IMR-90 (cell line): Measurements from ENCODE around the gene ESRRG. TPM values are rescaled to one million over a fixed set of nuclear protein-coding genes. Genes with fewer than 3 reads are reported as not detected.

Experiments used
- ATAC-seq: fragments of 200-7000 bp; cut with Tn5 transposase; 2 replicates; pipeline ENCODE4 v1.9.1; 2020; ENCODE audit warnings: low read depth, mild to moderate bottlenecking, moderate library complexity
- BruUV-seq: library from RNA; stranded (reverse); fragments of 400-500 nt; replicated peaks from 2 replicates; lab custom pipeline; 2021; lab: Mats Ljungman, UMichigan
- CTCF ChIA-PET: fragments of 300-600 bp; formaldehyde crosslinking; extraction: SDS; loops from one replicate; lab custom pipeline; 2021; ENCODE audit warnings: antibody characterized with exemption; lab: Yijun Ruan, JAX
- POLR2A ChIA-PET: fragments of 300-600 bp; sonication (Branson Sonifier 250); formaldehyde crosslinking; loops from one replicate; lab custom pipeline; 2022; ENCODE audit warnings: antibody characterized with exemption; ENCODE audit not compliant: unreplicated experiment; lab: Charles Lee
- DNase-seq: peaks from one replicate; pipeline ENCODE4 v3.0.0; 2013
- H2AFZ ChIP-seq: replicated peaks from 2 replicates; pipeline ENCODE3; 2013; ENCODE audit warnings: low read length, mild to moderate bottlenecking; ENCODE audit not compliant: poor library complexity
- H2AK5ac ChIP-seq: 2 replicates; pipeline ENCODE4 v1.6.1; 2013; ENCODE audit warnings: low read depth, low read length, inconsistent platforms
- H2AK9ac ChIP-seq: replicated peaks from 2 replicates; pipeline ENCODE3; 2013; ENCODE audit warnings: mild to moderate bottlenecking, low read depth, low read length, moderate library complexity; ENCODE audit not compliant: poor library complexity
- H2BK120ac ChIP-seq: 2 replicates; pipeline ENCODE4 v1.6.1; 2013; ENCODE audit warnings: low read depth, low read length, inconsistent platforms
- H2BK15ac ChIP-seq: 3 replicates; pipeline ENCODE4 v1.6.1; 2013; ENCODE audit warnings: low read depth, low read length, inconsistent platforms
- H2BK20ac ChIP-seq: 2 replicates; pipeline ENCODE4 v1.6.1; 2013; ENCODE audit warnings: low read depth, mild to moderate bottlenecking, inconsistent platforms, low read length, moderate library complexity
- H2BK5ac ChIP-seq: 2 replicates; pipeline ENCODE4 v1.6.1; 2013; ENCODE audit warnings: mild to moderate bottlenecking, low read depth, low read length, inconsistent platforms; ENCODE audit not compliant: poor library complexity, severe bottlenecking
- H3K14ac ChIP-seq: replicated peaks from 2 replicates; pipeline ENCODE4 v1.6.1; 2013; ENCODE audit warnings: low read depth, low read length, inconsistent platforms
- H3K18ac ChIP-seq: 2 replicates; pipeline ENCODE4 v1.6.1; 2013; ENCODE audit warnings: low read depth, low read length, control low read depth
- H3K23ac ChIP-seq: 2 replicates; pipeline ENCODE4 v1.6.1; 2013; ENCODE audit warnings: low read depth, low read length, inconsistent platforms
- H3K27ac ChIP-seq: 2 replicates; pipeline ENCODE4 v1.5.1; 2013; ENCODE audit warnings: mild to moderate bottlenecking, control low read depth, low read length; ENCODE audit not compliant: insufficient read depth
- H3K27me3 ChIP-seq: 2 replicates; pipeline ENCODE4 v1.6.1; 2013; ENCODE audit warnings: low read length; ENCODE audit not compliant: control insufficient read depth, insufficient read depth
- H3K36me3 ChIP-seq: 2 replicates; pipeline ENCODE4 v1.6.1; 2013; ENCODE audit warnings: low read length, mixed read lengths; ENCODE audit not compliant: control insufficient read depth, insufficient read depth
- H3K4ac ChIP-seq: 2 replicates; pipeline ENCODE4 v1.6.1; 2013; ENCODE audit warnings: low read depth, low read length, inconsistent platforms
- H3K4me1 ChIP-seq: 2 replicates; pipeline ENCODE4 v1.6.1; 2013; ENCODE audit warnings: low read length, mixed read lengths; ENCODE audit not compliant: control insufficient read depth, insufficient read depth
- H3K4me2 ChIP-seq: 2 replicates; pipeline ENCODE4 v1.6.1; 2013; ENCODE audit warnings: low read depth, mild to moderate bottlenecking, control low read depth, low read length, moderate library complexity
- H3K4me3 ChIP-seq: 2 replicates; pipeline ENCODE4 v1.5.1; 2013; ENCODE audit warnings: low read depth, mild to moderate bottlenecking, control low read depth, low read length, moderate library complexity; ENCODE audit not compliant: insufficient read depth
- H3K56ac ChIP-seq: 2 replicates; pipeline ENCODE4 v1.6.1; 2013; ENCODE audit warnings: low read length, inconsistent platforms; ENCODE audit not compliant: insufficient read depth; ENCODE audit errors: extremely low read depth
- H3K79me1 ChIP-seq, 2 experiments: 2 replicates each; pipeline ENCODE4 v1.6.1; 2013; ENCODE audit warnings: low read length in 2 of 2, inconsistent platforms in 1 of 2, low read depth in 1 of 2
- H3K9ac ChIP-seq: 2 replicates; pipeline ENCODE4 v1.6.1; 2013; ENCODE audit warnings: low read depth, low read length, control low read depth
- H3K9me1 ChIP-seq: 2 replicates; pipeline ENCODE4 v1.6.1; 2013; ENCODE audit warnings: low read length, inconsistent platforms; ENCODE audit not compliant: insufficient read depth
- H3K9me3 ChIP-seq: 2 replicates; pipeline ENCODE4 v1.6.1; 2013; ENCODE audit warnings: low read length; ENCODE audit not compliant: control insufficient read depth, insufficient read depth
- H4K20me1 ChIP-seq: 2 replicates; pipeline ENCODE4 v1.6.1; 2013; ENCODE audit warnings: low read length, inconsistent platforms; ENCODE audit not compliant: insufficient read depth
- H4K5ac ChIP-seq: 2 replicates; pipeline ENCODE4 v1.6.1; 2013; ENCODE audit warnings: mild to moderate bottlenecking, low read depth, low read length, control low read depth
- H4K8ac ChIP-seq, 2 experiments: 2 replicates each; pipeline ENCODE4 v1.6.1; 2013; ENCODE audit warnings: low read depth in 2 of 2, low read length in 2 of 2, control low read depth in 1 of 2, inconsistent platforms in 1 of 2
- H4K91ac ChIP-seq: 2 replicates; pipeline ENCODE4 v1.6.1; 2013; ENCODE audit warnings: low read depth, low read length, inconsistent platforms; ENCODE audit not compliant: insufficient read depth
- BHLHE40 ChIP-seq: fragments of 150-350 bp; IDR thresholded peaks from 2 replicates; pipeline ENCODE4 v1.6.1; 2016; ENCODE audit warnings: mild to moderate bottlenecking, low read depth, low read length
- CEBPB ChIP-seq: IDR thresholded peaks from 2 replicates; pipeline ENCODE4 v1.6.1; 2012; ENCODE audit warnings: low read depth, low read length, improper control_type of control experiment
- CHD1 ChIP-seq: IDR thresholded peaks from 2 replicates; pipeline ENCODE4 v1.6.1; 2012; ENCODE audit warnings: low read depth, low read length, improper control_type of control experiment
- CTCF ChIP-seq: conservative IDR thresholded peaks from 2 replicates; pipeline ENCODE4 v1.5.1; 2012; ENCODE audit warnings: mild to moderate bottlenecking, low read depth, low read length, improper control_type of control experiment
- ELK1 ChIP-seq: fragments of 150-350 bp; IDR thresholded peaks from 2 replicates; pipeline ENCODE4 v1.6.1; 2016; ENCODE audit warnings: low read depth, mild to moderate bottlenecking, low read length, moderate library complexity, borderline replicate concordance
- FOS ChIP-seq: fragments of 150-350 bp; IDR thresholded peaks from 2 replicates; pipeline ENCODE4 v1.6.1; 2016; ENCODE audit warnings: low read depth, low read length
- MAFK ChIP-seq: IDR thresholded peaks from 2 replicates; pipeline ENCODE4 v1.6.1; 2012; ENCODE audit warnings: low read depth, low read length, improper control_type of control experiment
- MAZ ChIP-seq: IDR thresholded peaks from 2 replicates; pipeline ENCODE4 v1.6.1; 2012; ENCODE audit warnings: low read depth, mild to moderate bottlenecking, low read length, improper control_type of control experiment, moderate library complexity, borderline replicate concordance
- MXI1 ChIP-seq: IDR thresholded peaks from 2 replicates; pipeline ENCODE4 v1.6.1; 2012; ENCODE audit warnings: low read depth, mild to moderate bottlenecking, low read length, moderate library complexity, borderline replicate concordance
- NFE2L2 ChIP-seq: fragments of 150-350 bp; IDR thresholded peaks from 2 replicates; pipeline ENCODE4 v1.6.1; 2016; ENCODE audit warnings: low read depth, mild to moderate bottlenecking, low read length
- POLR2A ChIP-seq: IDR thresholded peaks from 2 replicates; pipeline ENCODE4 v1.6.1; 2012; ENCODE audit warnings: mild to moderate bottlenecking, low read depth, low read length
- RAD21 ChIP-seq: IDR thresholded peaks from 2 replicates; pipeline ENCODE4 v1.6.1; 2012; ENCODE audit warnings: low read length, improper control_type of control experiment
- RCOR1 ChIP-seq: IDR thresholded peaks from 2 replicates; pipeline ENCODE4 v1.6.1; 2012; ENCODE audit warnings: mild to moderate bottlenecking, low read length, improper control_type of control experiment; ENCODE audit not compliant: insufficient replicate concordance
- RFX5 ChIP-seq: IDR thresholded peaks from 2 replicates; pipeline ENCODE4 v1.8.0; 2012; ENCODE audit warnings: low read depth, mild to moderate bottlenecking, low read length, moderate library complexity
- SMC3 ChIP-seq: fragments of 150-350 bp; IDR thresholded peaks from 2 replicates; pipeline ENCODE4 v1.6.1; 2016; ENCODE audit warnings: low read depth, mild to moderate bottlenecking, antibody characterized with exemption, low read length, moderate library complexity
- USF2 ChIP-seq: fragments of 150-350 bp; IDR thresholded peaks from 2 replicates; pipeline ENCODE4 v1.6.1; 2017; ENCODE audit warnings: mild to moderate bottlenecking, antibody characterized with exemption, low read length, low read depth
- WGBS, 2 experiments: methylation state at CpG; one replicate each; pipeline versions ENCODE4 v1.1.5 to v1.1.7; 2013; ENCODE audit warnings: missing lambda C conversion rate in 2 of 2; ENCODE audit not compliant: insufficient read length in 1 of 2; ENCODE audit errors: extremely low coverage in 2 of 2; 5-methylcytosine and 5-hydroxymethylcytosine counted together
- dilution Hi-C: fragments of 300-500 bp; cut with HindIII; formaldehyde crosslinking; loops from one replicate; pipeline ENCODE4 v1.14.3; 2018; ENCODE audit warnings: low sequenced_read_pairs; ENCODE audit not compliant: unreplicated experiment
- in situ Hi-C: fragments of 300-500 bp; cut with MboI; formaldehyde crosslinking; loops from 3 replicates; pipeline ENCODE4 v1.14.3; 2019; ENCODE audit warnings: low sequenced_read_pairs, inconsistent platforms, mixed read lengths
- intact Hi-C: fragments of 100-400 bp; cut with micrococcal nuclease; formaldehyde crosslinking; loops from 2 replicates; pipeline ENCODE4 v1.10.0; 2022
- polyA plus RNA-seq, 3 experiments: library from polyadenylated mRNA; depleted of rRNA; stranded (reverse); fragments of >200 nt; gene quantifications; 2 replicates each; pipeline ENCODE4 v1.2.3, GENCODE V29; 2012; ENCODE audit warnings: low replicate concordance in 1 of 3
- total RNA-seq: library from RNA; depleted of rRNA; stranded (reverse); fragments of >200 nt; gene quantifications from 2 replicates; pipeline ENCODE4 v1.2.3, GENCODE V29; 2012

The ESRRG gene
- total and polyA plus RNA-seq, 2 of the 4 experiments (the other 2 are of a cell fraction): 0.17 to 0.54 TPM

DNA sequence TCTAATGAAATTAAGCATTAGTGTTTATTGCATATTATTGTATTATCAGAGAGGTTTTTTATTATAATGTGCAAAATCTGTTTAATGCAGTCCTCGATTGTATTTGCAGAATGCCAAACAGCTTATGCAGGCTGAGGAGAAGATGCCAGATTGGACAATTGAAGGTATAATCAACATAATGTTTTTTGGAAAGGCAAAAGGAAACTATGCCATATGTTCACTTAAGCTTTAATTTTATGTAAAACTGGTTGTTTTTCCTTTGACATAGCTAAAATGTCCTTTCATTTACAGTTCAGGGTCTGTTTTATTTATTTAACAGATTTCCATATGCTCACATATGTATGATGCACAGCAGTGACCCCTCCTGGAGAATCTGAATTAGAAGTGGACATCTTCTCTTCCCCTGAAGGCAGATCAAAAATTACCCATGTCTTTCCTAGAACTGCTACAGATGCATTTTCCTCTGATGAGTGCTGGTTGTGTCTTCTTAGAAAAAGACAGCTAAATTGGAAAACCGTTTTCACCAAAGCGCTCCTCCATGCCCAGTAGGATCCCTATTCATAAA, 156.5 kb downstream of the ESRRG start:
- no peak overlapping the region for H2BK15ac ChIP-seq
- TF ChIP-seq MAFK: no peak
- no peak for TF ChIP-seq NFE2L2
- TF ChIP-seq ELK1: no peak
- TF ChIP-seq CHD1: no peak
- no peak for TF ChIP-seq MXI1
- TF ChIP-seq BHLHE40: no peak
- TF ChIP-seq SMC3: peak; percentile 49
- no peak for TF ChIP-seq CEBPB
- no peak for TF ChIP-seq USF2
- no peak for TF ChIP-seq POLR2A
- TF ChIP-seq MAZ: no peak
- TF ChIP-seq FOS: no peak
- TF ChIP-seq CTCF: peak; percentile 56
- no peak for TF ChIP-seq RFX5
- TF ChIP-seq RAD21: peak; percentile 56
- TF ChIP-seq RCOR1: no peak

More for the DNA sequence above, 156.5 kb downstream of the ESRRG start:
- H2AFZ ChIP-seq: no peak overlapping the region
- H3K14ac ChIP-seq: no peak overlapping the region
- H4K91ac ChIP-seq: no peak overlapping the region
- no peak overlapping the region for H3K18ac ChIP-seq
- H3K4me2 ChIP-seq: no peak overlapping the region
- H2AK5ac ChIP-seq: no peak overlapping the region
- POLR2A ChIA-PET: no interaction called here
- H3K9me3 ChIP-seq: no peaks in the 10 kb centered on the region
- no peak overlapping the region for H3K27ac ChIP-seq
- H3K23ac ChIP-seq: no peak overlapping the region
- H3K79me1 ChIP-seq: no peaks in the 10 kb centered on the region
- DNase-seq (peak; percentile 45), ATAC-seq (peak; percentile 62)
- CTCF ChIA-PET: interaction anchor here (0.6 to 2.3 kb wide), 7 partner anchors 9 to 448 kb away, joined by 3 to 12 read pairs (median 3); no protein-coding TSS in a partner anchor
- H3K9me1 ChIP-seq: no peaks in the 10 kb centered on the region
- no peaks in the 10 kb centered on the region for H3K27me3 ChIP-seq
- H3K56ac ChIP-seq: no peak overlapping the region
- H3K9ac ChIP-seq: no peak overlapping the region
- no peaks in the 10 kb centered on the region for H3K36me3 ChIP-seq
- H2BK120ac ChIP-seq: no peak overlapping the region
- H4K5ac ChIP-seq: no peak overlapping the region
- no peak overlapping the region for H3K4ac ChIP-seq
- dilution Hi-C loops (no loop called here), in situ Hi-C loops (loop anchor here (25.0 kb wide), 1 partner anchor 579 kb away; no protein-coding TSS in a partner anchor), intact Hi-C loops (loop anchor here (1.0 to 5.0 kb wide), 4 partner anchors 254 to 574 kb away; no protein-coding TSS in a partner anchor)
- no peaks in the 10 kb centered on the region for H4K20me1 ChIP-seq
- no peak overlapping the region for H2BK5ac ChIP-seq
- H3K4me3 ChIP-seq: no peak overlapping the region
- H2AK9ac ChIP-seq: no peak overlapping the region
- BruUV-seq: no TSS peak
- no CpG with 5 or more reads among the region's 3 CpGs for WGBS, 2 experiments
- no peak overlapping the region for H4K8ac ChIP-seq
- H2BK20ac ChIP-seq: no peak overlapping the region
- no peaks in the 10 kb centered on the region for H3K4me1 ChIP-seq
